A549 treated with CORT108297 at 1 μM for 4 hours (cell line): ENCODE results near the gene CINP. TPM values are rescaled to one million over a fixed set of nuclear protein-coding genes. Genes with fewer than 3 reads are reported as not detected.

Experiments used
- total RNA-seq: library from RNA; stranded (reverse); fragments of 200-300 nt; extraction: Qiagen RNA extraction; gene quantifications from 5 replicates; pipeline ENCODE4 v1.2.3, GENCODE V29; 2022

Gene CINP
- 55.5 to 69.6 TPM (median 56.2 TPM) in 5 replicates for total RNA-seq

DNA sequence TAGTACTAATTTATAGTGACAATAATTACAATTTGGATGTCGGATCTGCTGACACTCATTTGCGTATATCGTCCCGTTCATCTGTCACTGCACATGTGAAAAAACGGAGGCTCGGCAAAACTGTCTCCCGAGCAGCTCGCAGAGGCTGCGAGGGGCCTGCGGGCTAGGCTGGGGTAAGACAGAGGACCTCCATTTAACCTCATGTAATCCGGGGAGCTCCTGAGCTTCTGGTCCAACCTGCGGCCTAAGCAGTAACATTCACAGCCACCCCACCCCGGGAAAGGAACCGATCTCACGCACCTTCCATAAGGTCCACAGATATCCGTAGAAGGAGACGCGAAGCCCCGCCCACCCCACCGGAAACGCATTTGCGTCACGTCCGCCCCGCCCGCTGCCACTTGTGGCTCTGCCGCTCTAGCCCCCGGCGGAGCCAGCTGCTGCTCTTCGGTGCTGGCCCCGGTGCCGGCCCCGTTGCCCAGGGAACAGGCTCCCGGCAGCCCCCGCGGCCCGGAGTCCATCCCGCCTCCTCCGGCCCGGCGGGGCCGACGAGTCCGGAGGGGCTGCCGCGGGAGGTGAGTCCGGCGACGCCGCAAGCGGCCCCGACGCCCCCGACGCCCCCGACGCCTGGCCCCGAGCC lies at the start of gene CINP, which contains the start of gene TECPR2:
Gene CINP (minus strand): TSS at position 346 of the 637 bp plus-strand sequence. CDS start 39 bp downstream, at position 307.
Gene TECPR2 (plus strand): TSS at position 397 of the 637 bp plus-strand sequence. CDS start 13,781 bp downstream, outside the sequence.

DNA sequence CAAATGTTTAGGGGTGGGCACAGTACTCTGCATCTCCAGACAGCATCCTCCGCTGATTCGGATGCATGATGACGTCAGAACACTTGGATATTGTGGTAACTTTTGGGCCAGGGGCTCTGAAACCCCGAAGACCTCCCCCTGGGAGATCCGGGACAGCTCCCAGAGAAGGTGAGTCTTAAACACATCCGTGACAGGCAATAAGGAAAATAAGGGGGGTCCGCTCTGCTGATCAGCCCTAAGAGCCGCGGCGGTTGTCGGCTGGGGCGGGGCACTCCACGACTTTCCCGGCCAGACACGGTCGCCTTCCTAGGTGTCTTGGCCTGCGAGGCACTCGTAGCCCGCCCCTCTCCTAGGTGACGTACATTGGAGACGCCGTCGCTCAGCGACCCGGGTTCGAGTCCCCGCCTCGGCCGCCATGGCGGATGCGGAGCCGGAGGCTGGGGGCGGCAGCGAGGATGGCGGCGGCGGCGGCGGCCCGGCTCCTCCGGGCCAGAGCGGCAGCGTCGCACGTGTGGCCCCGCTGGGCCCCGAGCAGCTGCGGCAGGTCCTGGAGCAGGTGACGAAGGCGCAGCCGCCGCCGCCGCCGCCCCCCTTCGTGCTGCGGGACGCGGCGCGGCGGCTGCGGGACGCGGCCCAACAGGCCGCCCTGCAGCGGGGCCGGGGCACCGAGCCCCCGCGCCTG lies 43.2 kb downstream of the CINP start, which contains the start of gene ZNF839:
Gene ZNF839 (plus strand): TSS at position 396 of the 682 bp plus-strand sequence. CDS start 20 bp downstream, at position 416.

DNA sequence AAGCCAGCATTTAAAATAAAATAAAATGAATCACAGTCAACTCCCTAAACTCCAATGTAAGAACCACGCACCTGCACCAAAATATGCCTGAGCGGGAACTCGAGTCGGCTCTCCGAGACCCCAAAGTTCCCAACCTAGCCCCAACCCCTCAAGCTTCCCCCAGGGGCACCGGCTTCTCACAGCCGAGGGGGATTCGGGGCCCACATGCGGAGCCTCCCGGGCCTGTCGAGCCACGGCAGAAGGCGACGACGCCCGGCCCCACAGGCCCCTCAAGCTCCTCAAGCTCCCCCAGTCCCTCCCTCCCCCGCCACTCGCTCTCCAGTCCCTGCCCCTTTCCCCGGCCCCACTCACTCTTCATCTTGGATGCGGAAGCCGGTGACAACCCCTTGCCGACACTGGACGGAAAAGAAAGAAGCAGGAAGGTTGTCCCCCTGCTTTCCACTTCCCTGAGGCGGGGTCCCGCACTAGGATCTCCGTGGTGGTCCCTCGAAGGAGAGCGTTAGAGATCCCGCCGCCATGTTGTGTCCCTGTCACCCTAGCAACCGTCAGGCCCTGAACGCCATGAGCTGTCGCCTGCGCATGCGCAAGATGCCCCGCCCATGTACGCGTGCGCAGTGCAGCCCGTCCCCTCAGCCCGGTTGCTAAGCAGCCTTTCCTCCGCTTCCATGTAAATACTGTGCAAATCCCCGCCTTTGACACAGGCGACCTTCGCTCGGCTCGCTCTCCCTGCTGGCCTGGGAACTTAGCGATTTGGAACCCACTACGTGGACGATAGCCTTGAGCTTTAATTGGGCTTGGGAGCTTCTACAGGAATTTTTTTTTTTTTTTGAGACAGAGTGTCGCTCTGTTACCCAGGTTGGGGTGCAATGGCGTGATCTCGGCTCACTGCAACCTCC lies 57.8 kb downstream of the CINP start, which contains the start of gene MOK:
Gene MOK (minus strand): TSS at position 554 of the 896 bp plus-strand sequence. CDS start 196 bp downstream, at position 358.

Other genes starting within 250 kb of the CINP start
- gene WDR20, start 223.0 kb downstream of the CINP start, total RNA-seq = 19.7 to 22.7 TPM (median 21.4 TPM) in 5 replicates
- gene MOK, start 57.7 kb downstream of the CINP start, total RNA-seq = 23.3 to 26.3 TPM (median 25.2 TPM) in 5 replicates
- 5.9 to 6.8 TPM (median 6.3 TPM) in 5 replicates for gene ZNF839, start 43.1 kb downstream of the CINP start, total RNA-seq
- gene TECPR2, start 51 bp upstream of the CINP start, total RNA-seq = 5.3 to 9.9 TPM (median 7.0 TPM) in 5 replicates
- 4.4 to 13.9 TPM (median 11.5 TPM) in 5 replicates for gene ANKRD9, start 146.9 kb upstream of the CINP start, total RNA-seq
- gene RCOR1, start 229.8 kb upstream of the CINP start, total RNA-seq = 20.6 to 27.8 TPM (median 25.4 TPM) in 5 replicates